ENCODE data around the gene RPGR. TPM values are rescaled to one million over a fixed set of nuclear protein-coding genes. Genes with fewer than 3 reads are reported as not detected.
A peak's percentile ranks its signal among the peaks of the same experiment; 100 is the strongest.

RPGR gene
- total RNA-seq, 1 experiment from 2014 or later, result 23.8 TPM

DNA sequence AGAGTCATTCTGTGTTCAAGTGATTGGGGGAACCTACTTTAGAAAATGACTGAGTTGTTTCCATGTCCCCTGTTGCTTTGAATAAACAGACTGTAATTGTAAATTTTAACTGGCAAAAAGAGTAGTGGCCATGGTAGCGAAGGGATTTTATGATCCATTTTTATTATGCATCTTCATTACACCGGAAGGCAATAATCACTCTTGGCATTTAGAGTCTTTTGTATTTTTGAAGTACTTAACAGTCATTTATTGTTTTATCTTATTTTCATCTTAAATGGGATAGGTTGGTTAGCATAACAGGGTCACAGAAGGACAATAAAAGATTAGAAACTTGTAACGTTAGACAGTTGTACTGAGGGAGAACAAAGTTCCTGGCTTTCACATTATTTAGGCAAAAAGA is 14.1 kb upstream of the RPGR start:
- POLR2A ChIA-PET, result no interaction called here
- CTCF ChIA-PET, result no interaction called here
- TF ChIP-seq, protein P1, sequence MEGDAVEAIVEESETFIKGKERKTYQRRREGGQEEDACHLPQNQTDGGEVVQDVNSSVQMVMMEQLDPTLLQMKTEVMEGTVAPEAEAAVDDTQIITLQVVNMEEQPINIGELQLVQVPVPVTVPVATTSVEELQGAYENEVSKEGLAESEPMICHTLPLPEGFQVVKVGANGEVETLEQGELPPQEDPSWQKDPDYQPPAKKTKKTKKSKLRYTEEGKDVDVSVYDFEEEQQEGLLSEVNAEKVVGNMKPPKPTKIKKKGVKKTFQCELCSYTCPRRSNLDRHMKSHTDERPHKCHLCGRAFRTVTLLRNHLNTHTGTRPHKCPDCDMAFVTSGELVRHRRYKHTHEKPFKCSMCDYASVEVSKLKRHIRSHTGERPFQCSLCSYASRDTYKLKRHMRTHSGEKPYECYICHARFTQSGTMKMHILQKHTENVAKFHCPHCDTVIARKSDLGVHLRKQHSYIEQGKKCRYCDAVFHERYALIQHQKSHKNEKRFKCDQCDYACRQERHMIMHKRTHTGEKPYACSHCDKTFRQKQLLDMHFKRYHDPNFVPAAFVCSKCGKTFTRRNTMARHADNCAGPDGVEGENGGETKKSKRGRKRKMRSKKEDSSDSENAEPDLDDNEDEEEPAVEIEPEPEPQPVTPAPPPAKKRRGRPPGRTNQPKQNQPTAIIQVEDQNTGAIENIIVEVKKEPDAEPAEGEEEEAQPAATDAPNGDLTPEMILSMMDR (IDR thresholded peaks at IDR 0.05; ENCODE audit: unreplicated experiment), result no peak
- H3K27me3 Mint-ChIP-seq (ENCODE audit: insufficient read depth, unreplicated experiment), result peaks cover 54% of the 10 kb centered on the region
- H3K36me3 Mint-ChIP-seq (ENCODE audit: insufficient read depth, unreplicated experiment), result no peaks in the 10 kb centered on the region
- no peaks in the 10 kb centered on the region for H3K9me3 Mint-ChIP-seq (ENCODE audit: unreplicated experiment)
- H3K27ac Mint-ChIP-seq (ENCODE audit: low read depth, unreplicated experiment), result no peak overlapping the region
- no peak for DNase-seq (ENCODE audit: unreplicated experiment)
- no TSS peak for BruUV-seq (replicated peaks)
- H3K4me1 Mint-ChIP-seq (ENCODE audit: insufficient read depth, unreplicated experiment), result no peaks in the 10 kb centered on the region
- intact Hi-C loops (cut with micrococcal nuclease), result no loop called here
- H3K4me3 Mint-ChIP-seq (ENCODE audit: unreplicated experiment), result no peak overlapping the region

- ChIA-PET CTCF (interaction anchor here (1.1 to 1.3 kb wide), 2 partner anchors 10 to 17 kb away, joined by 3 to 9 read pairs; partner anchors contain the start of gene RPGR), POLR2A (interaction anchor here (0.6 to 0.7 kb wide), 2 partner anchors 29 to 1263 kb away, joined by 3 read pairs; no protein-coding TSS in a partner anchor)
- intact Hi-C loops (cut with micrococcal nuclease), result no loop called here
- BruUV-seq (replicated peaks), result no TSS peak
- H3K4me1 Mint-ChIP-seq (ENCODE audit: insufficient read depth, unreplicated experiment), result no peaks in the 10 kb centered on the region
- DNase-seq (ENCODE audit: unreplicated experiment), result no peak
- no peak overlapping the region for H3K27ac Mint-ChIP-seq (ENCODE audit: low read depth, unreplicated experiment)
- H3K4me3 Mint-ChIP-seq (ENCODE audit: unreplicated experiment), result no peak overlapping the region
- TF ChIP-seq, protein P1 (IDR thresholded peaks at IDR 0.05; ENCODE audit: unreplicated experiment), result no peak
- no peaks in the 10 kb centered on the region for H3K9me3 Mint-ChIP-seq (ENCODE audit: unreplicated experiment)
- no peaks in the 10 kb centered on the region for H3K36me3 Mint-ChIP-seq (ENCODE audit: insufficient read depth, unreplicated experiment)
- H3K27me3 Mint-ChIP-seq (ENCODE audit: insufficient read depth, unreplicated experiment), result peaks cover 60% of the 10 kb centered on the region
These were observed 9.4 kb upstream of the RPGR start for GRCh38 chrX:38336538-38337240.

- no peaks in the 10 kb centered on the region for H3K9me3 Mint-ChIP-seq (ENCODE audit: unreplicated experiment)
- TF ChIP-seq, protein P1 (IDR thresholded peaks at IDR 0.05; ENCODE audit: unreplicated experiment), result peak; percentile 38
- no peaks in the 10 kb centered on the region for H3K36me3 Mint-ChIP-seq (ENCODE audit: insufficient read depth, unreplicated experiment)
- H3K27ac Mint-ChIP-seq (ENCODE audit: low read depth, unreplicated experiment), result no peak overlapping the region
- intact Hi-C loops (cut with micrococcal nuclease), result no loop called here
- no peaks in the 10 kb centered on the region for H3K4me1 Mint-ChIP-seq (ENCODE audit: insufficient read depth, unreplicated experiment)
- no TSS peak for BruUV-seq (replicated peaks)
- no peak for DNase-seq (ENCODE audit: unreplicated experiment)
- no peak overlapping the region for H3K4me3 Mint-ChIP-seq (ENCODE audit: unreplicated experiment)
- CTCF ChIA-PET, result interaction anchor here (0.7 to 1.8 kb wide), 7 partner anchors 14 to 328 kb away, joined by 4 to 9 read pairs (median 5); no protein-coding TSS in a partner anchor
- H3K27me3 Mint-ChIP-seq (ENCODE audit: insufficient read depth, unreplicated experiment), result peaks cover 60% of the 10 kb centered on the region
- POLR2A ChIA-PET, result interaction anchor here (0.6 kb wide), 1 partner anchor 225 kb away, joined by 3 read pairs; no protein-coding TSS in a partner anchor
These were observed 8.1 kb upstream of the RPGR start for GRCh38 chrX:38335382-38335781.

- Mint-ChIP-seq H3K4me3 (ENCODE audit: unreplicated experiment) (no peak overlapping the region), H3K27me3 (ENCODE audit: insufficient read depth, unreplicated experiment) (peaks cover 66% of the 10 kb centered on the region), H3K4me1 (ENCODE audit: insufficient read depth, unreplicated experiment) (no peaks in the 10 kb centered on the region), H3K9me3 (ENCODE audit: unreplicated experiment) (no peaks in the 10 kb centered on the region), H3K27ac (ENCODE audit: low read depth, unreplicated experiment) (no peak overlapping the region), H3K36me3 (ENCODE audit: insufficient read depth, unreplicated experiment) (no peaks in the 10 kb centered on the region)
- no TSS peak for BruUV-seq (replicated peaks)
- CTCF ChIA-PET, result interaction anchor here (0.7 to 1.4 kb wide), 3 partner anchors 29 to 735 kb away, joined by 3 to 6 read pairs (median 5); no protein-coding TSS in a partner anchor
- DNase-seq (ENCODE audit: unreplicated experiment), result no peak
- TF ChIP-seq, protein P1 (IDR thresholded peaks at IDR 0.05; ENCODE audit: unreplicated experiment), result no peak
- POLR2A ChIA-PET, result no interaction called here
- intact Hi-C loops (cut with micrococcal nuclease), result no loop called here
These were observed 5.2 kb upstream of the RPGR start for GRCh38 chrX:38332505-38332904.

Measured in MCF 10A (cell line).